Cardiac septum (tissue), 1 donor: ENCODE measurements around the gene HIF3A. TPM values are rescaled to one million over a fixed set of nuclear protein-coding genes. Genes with fewer than 3 reads are reported as not detected.

Experiments used
- DNase-seq: peaks from one replicate; pipeline ENCODE4 v3.0.0-alpha.2; 2020; ENCODE audit warnings: low spot score
- intact Hi-C: fragments of 100-400 bp; cut with DNase I; formaldehyde crosslinking; loops from one replicate; pipeline ENCODE4 v1.14.0; 2022
- total RNA-seq: library from RNA; stranded (reverse); fragmentation: NEBNext Ultra II Directional; extraction: Animal tissue kit (Norgen Biotek cat#: 25700); gene quantifications from one replicate; pipeline ENCODE4 v1.2.1, GENCODE V29; 2021
- donor health status: DM: no; HTN: no; CAD: no.

HIF3A gene
- total RNA-seq, 1 donor from 2014 or later: 49.2 TPM

GRCh38 chr19:46350758-46351159 lies 53.9 kb downstream of the HIF3A start:
- no peak for DNase-seq
- intact Hi-C loops: loop anchor here (2.0 kb wide), 1 partner anchor 68 kb away; no protein-coding TSS in a partner anchor

GRCh38 chr19:46351241-46352041 lies 54.6 kb downstream of the HIF3A start:
- no peak for DNase-seq
- intact Hi-C loops: loop anchor here (2.0 kb wide), 1 partner anchor 69 kb away; no protein-coding TSS in a partner anchor

GRCh38 chr19:46353730-46354528 lies 57.1 kb downstream of the HIF3A start:
- intact Hi-C loops: loop anchor here (2.0 kb wide), 1 partner anchor 19 kb away; no protein-coding TSS in a partner anchor
- DNase-seq: no peak

- intact Hi-C loops: loop anchor here (2.0 kb wide), 1 partner anchor 17 kb away; no protein-coding TSS in a partner anchor
- DNase-seq: peak; percentile 75
Observed at GRCh38 chr19:46355234-46356148, 58.6 kb downstream of the HIF3A start.

GRCh38 chr19:46356149-46357055 lies 59.6 kb downstream of the HIF3A start:
- intact Hi-C loops: no loop called here
- DNase-seq: peak; percentile 14

- intact Hi-C loops: no loop called here
- DNase-seq: peak; percentile 17
Observed at GRCh38 chr19:46357846-46358583, 61.2 kb downstream of the HIF3A start.

GRCh38 chr19:46361915-46362314 lies 65.1 kb downstream of the HIF3A start:
- no peak for DNase-seq
- intact Hi-C loops: no loop called here

- DNase-seq: no peak
- intact Hi-C loops: no loop called here
Observed at GRCh38 chr19:46364359-46364758, 67.5 kb downstream of the HIF3A start.

GRCh38 chr19:46365561-46365960 lies 68.7 kb downstream of the HIF3A start:
- intact Hi-C loops: no loop called here

GRCh38 chr19:46366620-46367292 lies 69.9 kb downstream of the HIF3A start:
- intact Hi-C loops: no loop called here
- DNase-seq: no peak

More at GRCh38 chr19:46365561-46365960, 68.7 kb downstream of the HIF3A start:
- no peak for DNase-seq

GRCh38 chr19:46367426-46367825 lies 70.6 kb downstream of the HIF3A start:
- peak; percentile 54 for DNase-seq
- intact Hi-C loops: no loop called here

GRCh38 chr19:46368116-46368515 lies 71.3 kb downstream of the HIF3A start:
- peak; percentile 43 for DNase-seq
- intact Hi-C loops: no loop called here

- intact Hi-C loops: no loop called here
- no peak for DNase-seq
Observed at GRCh38 chr19:46369817-46370216, 73.0 kb downstream of the HIF3A start.

- peak; percentile 66 for DNase-seq
- intact Hi-C loops: no loop called here
Observed at GRCh38 chr19:46371371-46371901, 74.6 kb downstream of the HIF3A start.

GRCh38 chr19:46372901-46373490 lies 76.2 kb downstream of the HIF3A start:
- peak; percentile 57 for DNase-seq
- intact Hi-C loops: loop anchor here (2.0 kb wide), 2 partner anchors 18 to 74 kb away; no protein-coding TSS in a partner anchor
